H9 (cell line): ENCODE data around the gene FLT1. TPM values are rescaled to one million over a fixed set of nuclear protein-coding genes. Genes with fewer than 3 reads are reported as not detected.

Experiments
- DNase-seq: peaks from one replicate; pipeline ENCODE4 v3.0.0-alpha.2; 2017
- H2AFZ ChIP-seq: one replicate; pipeline ENCODE4 v1.6.1; 2013; ENCODE audit warnings: mild to moderate bottlenecking, low read length, control low read depth, moderate library complexity
- H2AK5ac ChIP-seq: 2 replicates; pipeline ENCODE4 v1.6.1; 2013; ENCODE audit warnings: low read length, control low read depth, mixed read lengths; ENCODE audit not compliant: insufficient read length
- H2BK120ac ChIP-seq: one replicate; pipeline ENCODE4 v1.6.1; 2013; ENCODE audit warnings: low read depth, mild to moderate bottlenecking, low read length, control low read depth, inconsistent platforms; ENCODE audit not compliant: poor library complexity, severe bottlenecking
- H2BK12ac ChIP-seq: 2 replicates; pipeline ENCODE4 v1.6.1; 2013; ENCODE audit warnings: low read length, control low read depth, mixed read lengths, low read depth; ENCODE audit not compliant: insufficient read length
- H2BK15ac ChIP-seq: 2 replicates; pipeline ENCODE4 v1.6.1; 2013; ENCODE audit warnings: low read depth, low read length, control low read depth
- H2BK20ac ChIP-seq: one replicate; pipeline ENCODE4 v1.6.1; 2013; ENCODE audit warnings: low read depth, mild to moderate bottlenecking, low read length, control low read depth, inconsistent platforms; ENCODE audit not compliant: poor library complexity, severe bottlenecking
- H2BK5ac ChIP-seq: 2 replicates; pipeline ENCODE4 v1.6.1; 2013; ENCODE audit warnings: low read length, control low read depth, mixed read lengths; ENCODE audit not compliant: insufficient read length
- H3K14ac ChIP-seq: 2 replicates; pipeline ENCODE4 v1.6.1; 2013; ENCODE audit warnings: low read length, control low read depth; ENCODE audit not compliant: insufficient read depth
- H3K18ac ChIP-seq: 2 replicates; pipeline ENCODE4 v1.6.1; 2013; ENCODE audit warnings: low read depth, mild to moderate bottlenecking, mixed read lengths, low read length, control low read depth; ENCODE audit not compliant: insufficient read length
- H3K23ac ChIP-seq: 2 replicates; pipeline ENCODE4 v1.6.1; 2013; ENCODE audit warnings: low read length, control low read depth, mixed read lengths, low read depth; ENCODE audit not compliant: insufficient read length
- H3K23me2 ChIP-seq: 2 replicates; pipeline ENCODE4 v1.6.1; 2013; ENCODE audit warnings: low read depth, mild to moderate bottlenecking, mixed read lengths, low read length, control low read depth; ENCODE audit not compliant: insufficient read length, poor library complexity, severe bottlenecking
- H3K27ac ChIP-seq: 2 replicates; pipeline ENCODE4 v1.5.1; 2013; ENCODE audit warnings: low read length, control low read depth, mixed read lengths, low read depth; ENCODE audit not compliant: insufficient read length
- H3K27me3 ChIP-seq: 2 replicates; pipeline ENCODE4 v1.6.1; 2013; ENCODE audit warnings: low read length, control low read depth, inconsistent platforms; ENCODE audit not compliant: insufficient read depth
- H3K4ac ChIP-seq: 2 replicates; pipeline ENCODE4 v1.6.1; 2013; ENCODE audit warnings: low read depth, mild to moderate bottlenecking, control low read depth, inconsistent platforms, low read length, moderate library complexity
- H3K4me1 ChIP-seq: 2 replicates; pipeline ENCODE4 v1.6.1; 2013; ENCODE audit warnings: low read length, control low read depth, inconsistent platforms; ENCODE audit not compliant: insufficient read depth
- H3K4me2 ChIP-seq: 2 replicates; pipeline ENCODE4 v1.6.1; 2013; ENCODE audit warnings: low read length, control low read depth, mixed read lengths; ENCODE audit not compliant: insufficient read length, insufficient read depth
- H3K56ac ChIP-seq: 2 replicates; pipeline ENCODE4 v1.6.1; 2013; ENCODE audit warnings: low read depth, mild to moderate bottlenecking, mixed read lengths, low read length, control low read depth; ENCODE audit not compliant: insufficient read length
- H3K79me1 ChIP-seq: 2 replicates; pipeline ENCODE4 v1.6.1; 2013; ENCODE audit warnings: low read depth, mild to moderate bottlenecking, moderate library complexity, low read length, control low read depth, inconsistent platforms; ENCODE audit not compliant: insufficient read depth, poor library complexity, severe bottlenecking
- H3K79me2 ChIP-seq: 2 replicates; pipeline ENCODE4 v1.6.1; 2013; ENCODE audit warnings: low read length, control low read depth, inconsistent platforms; ENCODE audit not compliant: insufficient read depth
- H3K9ac ChIP-seq: 2 replicates; pipeline ENCODE4 v1.6.1; 2013; ENCODE audit warnings: low read length, control low read depth, mixed read lengths; ENCODE audit not compliant: insufficient read length; ENCODE audit errors: extremely low read depth
- H3K9me3 ChIP-seq: one replicate; pipeline ENCODE4 v1.6.1; 2013; ENCODE audit warnings: low read depth, low read length, inconsistent platforms; ENCODE audit not compliant: control insufficient read depth
- H3T11ph ChIP-seq: one replicate; pipeline ENCODE4 v1.6.1; 2013; ENCODE audit warnings: mild to moderate bottlenecking, low read length, control low read depth, inconsistent platforms
- H4K20me1 ChIP-seq: one replicate; pipeline ENCODE4 v1.6.1; 2013; ENCODE audit not compliant: control insufficient read depth, insufficient read length, insufficient read depth
- H4K5ac ChIP-seq: 2 replicates; pipeline ENCODE4 v1.6.1; 2013; ENCODE audit warnings: low read depth, mild to moderate bottlenecking, mixed read lengths, low read length, control low read depth; ENCODE audit not compliant: insufficient read length
- H4K8ac ChIP-seq: replicated peaks from 2 replicates; pipeline ENCODE4 v1.6.1; 2013; ENCODE audit warnings: low read length, control low read depth, mixed read lengths, low read depth; ENCODE audit not compliant: insufficient read length
- H4K91ac ChIP-seq: 2 replicates; pipeline ENCODE4 v1.6.1; 2013; ENCODE audit warnings: low read depth, mild to moderate bottlenecking, moderate library complexity, mixed read lengths, low read length, control low read depth; ENCODE audit not compliant: insufficient read length
- H3K27ac Mint-ChIP-seq, 3 experiments: 2 replicates in 2 of 3; 3 replicates in 1 of 3; pipeline ENCODE4 v1.8.0; 2020 to 2021; ENCODE audit warnings: mixed read lengths in 3 of 3, mild to moderate bottlenecking in 1 of 3, moderate library complexity in 1 of 3
- H3K27me3 Mint-ChIP-seq: 2 replicates; pipeline ENCODE4 v1.8.0; 2021; ENCODE audit warnings: low read depth, mild to moderate bottlenecking, moderate library complexity, mixed read lengths
- H3K36me3 Mint-ChIP-seq, 3 experiments: 2 replicates in 2 of 3; 3 replicates in 1 of 3; pipeline ENCODE4 v1.8.0; 2020 to 2021; ENCODE audit warnings: low read depth in 3 of 3, mixed read lengths in 3 of 3; ENCODE audit not compliant: insufficient read depth in 1 of 3
- H3K4me1 Mint-ChIP-seq, 2 experiments: 2 replicates each; pipeline ENCODE4 v1.8.0; 2020; ENCODE audit warnings: mixed read lengths in 2 of 2
- H3K4me3 Mint-ChIP-seq, 2 experiments: 2 replicates in 1 of 2; 3 replicates in 1 of 2; pipeline ENCODE4 v1.8.0; 2020 to 2021; ENCODE audit warnings: mild to moderate bottlenecking in 2 of 2, mixed read lengths in 2 of 2, moderate library complexity in 1 of 2
- H3K9me3 Mint-ChIP-seq, 2 experiments: 2 replicates in 1 of 2; 3 replicates in 1 of 2; pipeline ENCODE4 v1.8.0; 2020; ENCODE audit warnings: mild to moderate bottlenecking in 2 of 2, mixed read lengths in 2 of 2, moderate library complexity in 1 of 2
- CTCF ChIP-seq: fragments of 200-600 bp; sonication (generic); conservative IDR thresholded peaks from 3 replicates; pipeline ENCODE4 v1.8.0; 2021; ENCODE audit warnings: antibody characterized with exemption, mild to moderate bottlenecking
- WGBS: extraction: QIAGEN DNeasy Blood & Tissue Kit; methylation state at CpG from one replicate; pipeline ENCODE4 v1.1.7; 2013; ENCODE audit warnings: missing lambda C conversion rate, low lambda C conversion rate, mixed read lengths; ENCODE audit not compliant: insufficient read length; ENCODE audit errors: extremely low coverage; 5-methylcytosine and 5-hydroxymethylcytosine counted together
- total RNA-seq: library from RNA; stranded (reverse); gene quantifications from 2 replicates; pipeline ENCODE4 v1.2.1, GENCODE V29; 2021

Gene FLT1
- total RNA-seq, 1 experiment from 2014 or later = 84.1 TPM

GRCh38 chr13:28387740-28388501, 107.0 kb downstream of the FLT1 start:
- H3K23ac ChIP-seq = no peak overlapping the region
- H3K4me1 Mint-ChIP-seq = peaks cover 52 to 53% of the 10 kb centered on the region in 2 experiments

More at GRCh38 chr13:28387740-28388501, 107.0 kb downstream of the FLT1 start:
- Histone ChIP-seq H3K4me1 (no peaks in the 10 kb centered on the region), H3K23me2 (no peaks in the 10 kb centered on the region), H3K9me3 (no peaks in the 10 kb centered on the region), H2BK5ac (no peak overlapping the region), H3K14ac (no peak overlapping the region), H3K18ac (no peak overlapping the region), H3K56ac (no peak overlapping the region), H2BK20ac (no peak overlapping the region), H3K79me1 (no peaks in the 10 kb centered on the region), H3K9ac (no peak overlapping the region), H3K79me2 (no peaks in the 10 kb centered on the region), H3K4me2 (no peak overlapping the region), H4K8ac (no peak overlapping the region), H3K27ac (no peak overlapping the region), H3K27me3 (no peaks in the 10 kb centered on the region), H2AFZ (no peak overlapping the region), H4K5ac (no peak overlapping the region), H4K20me1 (no peaks in the 10 kb centered on the region), H3T11ph (no peak overlapping the region), H3K4ac (no peak overlapping the region), H2BK15ac (no peak overlapping the region), H4K91ac (no peak overlapping the region), H2AK5ac (no peak overlapping the region), H2BK12ac (no peak overlapping the region), H2BK120ac (no peak overlapping the region)
- Mint-ChIP-seq H3K27me3 (no peaks in the 10 kb centered on the region), H3K36me3 (peaks cover 28 to 57% (median 39%) of the 10 kb centered on the region in 3 experiments; a peak in 6 of 7 replicates), H3K27ac (peak overlapping the region in 1 of 3 experiments; percentile 63; a peak in 1 of 7 replicates), H3K4me3 (no peak overlapping the region), H3K9me3 (no peaks in the 10 kb centered on the region)
- TF ChIP-seq CTCF = no peak
- no CpG with 5 or more reads among the region's 4 CpGs for WGBS
- no peak for DNase-seq
